HG03565 (cell line): ENCODE results near the gene EIF4G1.

ENCODE experiments used
- ATAC-seq: cut with Tn5 transposase; IDR thresholded peaks from one replicate; pipeline ENCODE4 v1.9.1; 2021; ENCODE audit warnings: mild to moderate bottlenecking, moderate library complexity; ENCODE audit not compliant: unreplicated experiment

Gene EIF4G1

DNA sequence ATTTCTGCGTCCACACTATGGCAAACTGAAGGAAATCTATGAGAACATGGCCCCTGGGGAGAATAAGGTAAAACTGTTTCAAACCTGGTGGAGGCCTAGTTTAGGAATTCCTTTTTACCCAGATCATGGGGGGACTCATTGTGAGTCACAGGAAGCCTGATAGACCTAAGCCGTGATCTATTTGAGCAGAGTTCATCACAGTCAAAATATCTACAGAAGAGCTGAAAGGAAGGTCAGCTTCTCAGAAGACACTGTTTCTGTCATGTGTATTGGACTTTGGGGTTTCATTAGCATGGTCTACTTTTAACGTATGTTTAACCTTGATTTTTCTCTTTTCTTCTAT lies 14.1 kb upstream of the EIF4G1 start:
- ATAC-seq = no peak

DNA sequence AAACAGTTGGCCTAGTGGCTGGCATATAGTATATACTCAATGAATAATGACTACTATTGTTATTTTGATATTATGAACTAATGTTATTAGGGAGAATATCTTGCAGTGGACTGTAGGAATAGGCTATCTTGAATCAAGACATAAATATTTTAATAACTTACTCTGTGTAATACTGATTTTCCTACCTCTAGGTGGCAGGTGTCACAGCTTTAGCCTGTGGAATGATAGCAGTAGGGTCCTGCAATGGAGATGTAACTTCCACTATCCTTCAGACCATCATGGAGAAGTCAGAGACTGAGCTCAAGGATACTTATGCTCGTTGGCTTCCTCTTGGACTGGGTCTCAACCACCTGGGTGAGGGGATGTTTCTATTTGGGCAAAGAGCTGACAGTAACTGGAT lies 8.8 kb upstream of the EIF4G1 start:
- ATAC-seq = no peak

DNA sequence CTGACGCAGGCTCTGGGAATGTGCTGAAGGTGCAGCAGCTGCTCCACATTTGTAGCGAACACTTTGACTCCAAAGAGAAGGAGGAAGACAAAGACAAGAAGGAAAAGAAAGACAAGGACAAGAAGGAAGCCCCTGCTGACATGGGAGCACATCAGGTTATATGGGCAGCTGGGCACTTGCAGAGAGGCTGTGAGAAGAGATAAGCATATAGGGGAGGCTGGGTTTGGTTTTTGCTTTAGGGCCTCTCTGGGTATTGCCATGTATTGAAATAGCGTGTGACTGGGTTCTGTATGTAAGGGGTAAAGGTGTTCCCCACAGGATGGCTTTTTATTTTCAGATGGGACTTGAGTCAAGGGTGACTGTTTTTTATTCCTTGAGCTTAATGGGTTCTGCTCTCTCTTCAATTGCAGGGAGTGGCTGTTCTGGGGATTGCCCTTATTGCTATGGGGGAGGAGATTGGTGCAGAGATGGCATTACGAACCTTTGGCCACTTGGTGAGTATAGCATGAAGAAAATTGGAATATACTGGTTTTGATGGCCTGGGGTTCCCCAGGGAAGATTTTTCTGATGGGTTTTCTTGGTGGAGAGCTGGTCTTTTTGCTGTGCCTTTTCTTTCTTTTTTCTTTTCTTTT lies 7.9 kb upstream of the EIF4G1 start:
- no peak for ATAC-seq

DNA sequence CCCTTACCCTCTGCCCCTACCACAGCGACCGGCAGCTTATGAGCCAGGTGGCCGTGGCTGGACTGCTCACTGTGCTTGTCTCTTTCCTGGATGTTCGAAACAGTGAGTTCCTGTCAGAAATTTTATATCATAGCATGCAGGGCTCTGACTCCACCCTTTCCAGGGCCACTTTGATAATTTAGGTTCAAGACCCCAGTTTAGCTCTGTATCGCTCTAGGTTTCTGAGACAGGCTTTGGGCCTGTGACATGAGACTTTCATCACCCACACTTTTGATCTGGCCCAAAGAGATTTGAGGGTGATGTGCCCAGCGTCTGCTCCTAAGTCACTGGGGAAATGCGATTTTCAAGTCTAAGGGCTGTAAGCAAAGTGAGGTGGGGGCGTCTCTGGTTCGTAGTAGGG lies 6.5 kb upstream of the EIF4G1 start:
- no peak for ATAC-seq

DNA sequence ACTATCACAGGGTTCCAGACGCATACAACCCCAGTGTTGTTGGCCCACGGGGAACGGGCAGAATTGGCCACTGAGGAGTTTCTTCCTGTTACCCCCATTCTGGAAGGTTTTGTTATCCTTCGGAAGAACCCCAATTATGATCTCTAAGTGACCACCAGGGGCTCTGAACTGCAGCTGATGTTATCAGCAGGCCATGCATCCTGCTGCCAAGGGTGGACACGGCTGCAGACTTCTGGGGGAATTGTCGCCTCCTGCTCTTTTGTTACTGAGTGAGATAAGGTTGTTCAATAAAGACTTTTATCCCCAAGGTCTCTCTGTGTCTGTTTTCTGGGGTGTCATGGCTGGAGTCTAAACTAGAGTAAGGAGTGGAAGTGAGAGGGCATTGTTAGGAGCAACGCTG lies 5.7 kb upstream of the EIF4G1 start:
- no peak for ATAC-seq

DNA sequence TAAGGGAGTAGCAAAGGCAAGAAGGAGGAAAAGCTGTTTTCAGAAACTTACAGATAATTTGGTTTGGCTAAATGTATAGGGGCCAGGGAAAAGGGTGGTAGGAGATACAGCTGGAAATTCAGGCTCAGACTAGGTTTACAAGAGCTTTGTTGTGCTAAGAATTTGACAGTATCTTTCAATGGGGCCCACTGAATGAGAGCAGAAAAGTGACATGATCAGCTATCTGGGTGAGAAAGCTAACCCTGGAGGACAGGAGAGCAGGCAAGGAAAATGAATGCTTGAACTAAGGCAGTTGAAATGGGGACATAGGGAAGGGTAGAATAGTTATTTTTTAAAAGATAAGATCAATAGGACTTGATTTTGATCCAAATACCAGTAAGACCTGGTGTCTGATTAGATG lies 2.8 kb upstream of the EIF4G1 start:
- no peak for ATAC-seq

DNA sequence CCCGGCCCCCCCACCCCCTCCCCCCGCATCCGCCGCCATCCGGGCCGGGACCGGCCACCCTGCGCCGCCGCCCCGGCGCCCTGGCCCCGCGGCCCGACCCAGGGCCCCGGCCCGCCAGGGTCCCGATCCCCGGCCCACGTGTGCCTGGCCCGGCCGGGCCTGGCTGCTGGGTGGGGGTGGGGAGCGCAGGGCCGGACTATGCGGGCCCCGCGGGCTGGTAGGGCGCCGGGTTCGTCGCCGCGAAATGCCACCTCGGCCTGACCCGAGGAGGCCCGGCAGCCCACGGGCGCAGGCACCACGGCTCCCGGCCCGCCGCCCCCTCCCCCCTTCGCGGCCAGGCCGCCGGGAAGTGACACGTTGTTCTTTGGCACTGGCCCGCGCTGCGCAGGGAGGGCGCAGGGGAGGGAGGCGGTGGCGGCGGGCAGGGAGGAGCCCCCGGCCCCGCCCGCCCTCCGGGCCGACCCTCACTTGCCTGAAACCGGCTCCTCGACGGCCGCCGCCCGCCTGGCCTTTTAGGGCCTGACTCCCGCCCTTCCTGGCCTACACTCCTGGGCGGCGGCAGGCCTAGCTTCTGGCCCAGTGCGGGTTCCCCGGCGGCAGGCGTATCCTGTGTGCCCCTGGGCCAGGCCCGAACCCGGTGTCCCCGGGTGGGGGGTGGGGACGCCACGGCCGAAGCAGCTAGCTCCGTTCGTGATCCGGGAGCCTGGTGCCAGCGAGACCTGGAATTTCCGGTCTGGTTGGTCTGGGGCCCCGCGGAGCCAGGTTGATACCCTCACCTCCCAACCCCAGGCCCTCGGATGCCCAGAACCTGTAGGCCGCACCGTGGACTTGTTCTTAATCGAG lies 515 bp downstream of the EIF4G1 start:
- peak; percentile 29 for ATAC-seq

DNA sequence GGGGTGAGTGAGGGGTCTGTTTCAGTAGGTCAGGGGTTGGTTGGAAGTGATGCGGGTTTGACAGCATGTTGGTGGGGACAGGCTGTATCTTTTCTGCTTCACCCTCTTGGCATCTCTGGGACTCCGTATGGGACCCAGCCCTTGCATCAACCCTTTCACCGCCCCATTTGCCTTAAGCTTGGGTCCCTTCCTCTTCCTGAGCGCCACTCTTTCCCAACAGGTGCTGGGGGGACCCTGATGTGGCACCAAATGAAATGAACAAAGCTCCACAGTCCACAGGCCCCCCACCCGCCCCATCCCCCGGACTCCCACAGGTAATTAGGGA lies 1.1 kb downstream of the EIF4G1 start:
- no peak for ATAC-seq

DNA sequence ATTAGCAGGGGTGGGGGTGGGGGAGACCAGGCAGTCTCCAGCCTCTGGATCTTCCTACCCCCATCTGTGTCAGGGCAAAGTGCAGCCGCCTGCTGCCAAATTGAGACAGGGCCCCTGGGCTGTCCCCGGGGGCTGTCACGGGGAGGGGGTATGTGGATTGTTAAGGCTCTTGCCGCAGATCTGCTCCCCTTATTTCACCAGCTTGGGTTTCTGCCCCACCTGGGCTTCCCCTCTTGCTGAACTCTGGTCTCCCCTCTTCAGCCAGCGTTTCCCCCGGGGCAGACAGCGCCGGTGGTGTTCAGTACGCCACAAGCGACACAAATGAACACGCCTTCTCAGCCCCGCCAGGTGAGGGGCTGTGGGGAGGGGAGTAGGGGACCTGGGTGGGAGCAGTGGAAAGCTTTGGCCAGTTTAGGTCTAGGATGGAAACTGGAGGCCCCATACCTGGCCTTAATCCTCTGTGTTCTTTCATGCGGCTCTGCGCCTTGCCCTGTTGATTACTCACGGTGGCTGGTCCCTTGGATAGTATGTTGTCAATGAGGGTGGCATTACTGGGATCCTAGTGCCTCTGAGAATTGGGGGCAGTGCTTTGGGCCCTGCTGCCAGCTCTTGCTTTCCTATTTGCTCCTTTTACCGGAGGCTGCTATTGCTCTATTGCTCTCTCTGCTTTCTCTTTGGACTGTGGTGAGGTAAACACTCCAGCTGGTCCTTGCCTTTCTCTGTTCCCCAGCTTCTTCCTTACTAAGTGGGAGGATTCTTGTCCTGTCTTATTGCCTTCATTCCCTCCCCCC lies 1.7 kb downstream of the EIF4G1 start:
- ATAC-seq = no peak

DNA sequence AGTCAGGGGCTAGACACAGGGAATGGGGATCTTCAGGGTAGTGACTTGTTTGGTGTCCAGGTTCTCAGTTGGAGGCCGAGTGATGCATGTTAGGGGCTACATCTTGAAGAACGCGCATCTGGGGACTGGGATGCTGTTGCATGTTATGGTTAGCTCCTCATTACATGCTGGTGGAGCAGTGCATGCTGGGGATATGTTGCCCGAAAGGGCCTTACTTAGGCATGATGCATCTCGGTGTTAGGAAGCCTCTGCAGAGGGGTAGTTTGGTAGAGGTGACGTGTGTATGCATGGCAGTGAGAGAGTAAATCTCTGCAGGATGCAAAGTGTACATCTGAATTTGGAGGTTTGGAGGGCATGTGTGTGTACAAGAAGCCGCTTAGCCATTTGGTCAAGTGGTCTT lies 2.4 kb downstream of the EIF4G1 start:
- ATAC-seq = no peak

DNA sequence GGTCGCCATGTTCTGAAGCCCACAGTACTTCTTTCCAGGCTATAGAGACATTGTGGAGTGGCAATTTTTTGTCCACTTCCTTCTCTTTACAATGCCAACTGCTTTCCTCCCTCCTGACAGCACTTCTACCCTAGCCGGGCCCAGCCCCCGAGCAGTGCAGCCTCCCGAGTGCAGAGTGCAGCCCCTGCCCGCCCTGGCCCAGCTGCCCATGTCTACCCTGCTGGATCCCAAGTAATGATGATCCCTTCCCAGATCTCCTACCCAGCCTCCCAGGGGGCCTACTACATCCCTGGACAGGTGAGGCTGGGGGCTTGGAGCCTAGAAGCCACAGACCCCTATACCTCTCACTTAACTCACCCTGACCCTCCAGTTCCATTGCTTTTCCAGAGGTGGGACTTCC lies 2.8 kb downstream of the EIF4G1 start:
- ATAC-seq = no peak

DNA sequence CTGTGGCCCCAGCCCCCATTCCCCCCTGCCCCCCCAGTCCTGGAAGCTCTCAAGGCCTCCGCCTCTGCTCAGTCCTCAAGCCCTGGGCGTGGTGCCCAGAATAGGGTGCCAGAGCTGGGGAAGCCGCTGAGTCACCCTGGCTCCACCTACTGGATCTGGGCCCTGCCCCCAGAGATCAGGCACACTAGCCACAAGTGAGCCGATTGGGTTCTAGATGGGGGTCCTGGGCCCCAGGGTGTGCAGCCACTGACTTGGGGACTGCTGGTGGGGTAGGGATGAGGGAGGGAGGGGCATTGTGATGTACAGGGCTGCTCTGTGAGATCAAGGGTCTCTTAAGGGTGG lies 5.7 kb downstream of the EIF4G1 start:
- ATAC-seq = no peak

DNA sequence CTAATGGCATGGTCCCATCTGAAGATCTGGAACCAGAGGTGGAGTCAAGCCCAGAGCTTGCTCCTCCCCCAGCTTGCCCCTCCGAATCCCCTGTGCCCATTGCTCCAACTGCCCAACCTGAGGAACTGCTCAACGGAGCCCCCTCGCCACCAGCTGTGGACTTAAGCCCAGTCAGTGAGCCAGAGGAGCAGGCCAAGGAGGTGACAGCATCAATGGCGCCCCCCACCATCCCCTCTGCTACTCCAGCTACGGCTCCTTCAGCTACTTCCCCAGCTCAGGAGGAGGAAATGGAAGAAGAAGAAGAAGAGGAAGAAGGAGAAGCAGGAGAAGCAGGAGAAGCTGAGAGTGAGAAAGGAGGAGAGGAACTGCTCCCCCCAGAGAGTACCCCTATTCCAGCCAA lies 7.3 kb downstream of the EIF4G1 start:
- ATAC-seq = no peak

DNA sequence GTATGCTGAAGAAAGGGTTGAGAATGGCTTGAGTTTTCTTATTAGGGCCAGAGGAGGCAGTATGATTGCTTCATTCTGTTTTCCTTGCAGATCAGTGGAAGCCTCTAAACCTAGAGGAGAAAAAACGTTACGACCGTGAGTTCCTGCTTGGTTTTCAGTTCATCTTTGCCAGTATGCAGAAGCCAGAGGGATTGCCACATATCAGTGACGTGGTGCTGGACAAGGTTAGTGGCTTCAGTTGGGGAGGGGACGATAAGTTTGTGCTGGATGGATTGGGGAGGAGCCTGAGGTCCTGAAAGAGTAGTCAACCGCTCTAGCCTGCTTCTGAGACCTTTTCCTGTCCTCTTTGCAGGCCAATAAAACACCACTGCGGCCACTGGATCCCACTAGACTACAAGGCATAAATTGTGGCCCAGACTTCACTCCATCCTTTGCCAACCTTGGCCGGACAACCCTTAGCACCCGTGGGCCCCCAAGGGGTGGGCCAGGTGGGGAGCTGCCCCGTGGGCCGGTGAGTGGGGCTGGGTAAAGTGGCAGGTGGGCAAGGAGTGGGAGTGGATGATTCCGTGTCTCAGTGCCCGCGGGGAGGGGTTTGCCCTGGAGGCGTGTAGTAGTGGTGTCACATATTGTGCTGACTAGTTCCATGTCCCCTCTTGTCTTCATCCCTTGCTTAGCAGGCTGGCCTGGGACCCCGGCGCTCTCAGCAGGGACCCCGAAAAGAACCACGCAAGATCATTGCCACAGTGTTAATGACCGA lies 8.5 kb downstream of the EIF4G1 start:
- no peak for ATAC-seq

DNA sequence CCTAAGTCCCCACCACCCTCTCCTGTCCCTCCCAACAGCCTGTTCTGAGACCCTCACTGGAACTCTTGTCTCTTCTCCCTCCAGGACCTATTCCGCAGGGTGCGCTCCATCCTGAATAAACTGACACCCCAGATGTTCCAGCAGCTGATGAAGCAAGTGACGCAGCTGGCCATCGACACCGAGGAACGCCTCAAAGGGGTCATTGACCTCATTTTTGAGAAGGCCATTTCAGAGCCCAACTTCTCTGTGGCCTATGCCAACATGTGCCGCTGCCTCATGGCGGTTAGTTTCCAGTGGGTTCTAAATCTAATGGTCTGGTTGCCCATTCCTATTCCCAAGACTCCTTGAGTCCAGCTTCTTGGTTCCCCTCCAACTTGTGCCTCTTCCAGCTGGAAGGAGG lies 9.3 kb downstream of the EIF4G1 start:
- no peak for ATAC-seq

DNA sequence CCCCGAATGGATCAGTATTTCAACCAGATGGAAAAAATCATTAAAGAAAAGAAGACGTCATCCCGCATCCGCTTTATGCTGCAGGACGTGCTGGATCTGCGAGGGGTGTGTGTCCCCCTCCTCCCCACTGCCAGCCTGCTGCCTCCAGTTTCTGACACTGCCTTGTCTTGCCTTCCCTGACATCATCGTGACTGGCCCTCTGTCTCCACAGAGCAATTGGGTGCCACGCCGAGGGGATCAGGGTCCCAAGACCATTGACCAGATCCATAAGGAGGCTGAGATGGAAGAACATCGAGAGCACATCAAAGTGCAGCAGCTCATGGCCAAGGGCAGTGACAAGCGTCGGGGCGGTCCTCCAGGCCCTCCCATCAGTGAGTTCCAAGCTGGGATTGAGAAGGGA lies 10.9 kb downstream of the EIF4G1 start:
- no peak for ATAC-seq

DNA sequence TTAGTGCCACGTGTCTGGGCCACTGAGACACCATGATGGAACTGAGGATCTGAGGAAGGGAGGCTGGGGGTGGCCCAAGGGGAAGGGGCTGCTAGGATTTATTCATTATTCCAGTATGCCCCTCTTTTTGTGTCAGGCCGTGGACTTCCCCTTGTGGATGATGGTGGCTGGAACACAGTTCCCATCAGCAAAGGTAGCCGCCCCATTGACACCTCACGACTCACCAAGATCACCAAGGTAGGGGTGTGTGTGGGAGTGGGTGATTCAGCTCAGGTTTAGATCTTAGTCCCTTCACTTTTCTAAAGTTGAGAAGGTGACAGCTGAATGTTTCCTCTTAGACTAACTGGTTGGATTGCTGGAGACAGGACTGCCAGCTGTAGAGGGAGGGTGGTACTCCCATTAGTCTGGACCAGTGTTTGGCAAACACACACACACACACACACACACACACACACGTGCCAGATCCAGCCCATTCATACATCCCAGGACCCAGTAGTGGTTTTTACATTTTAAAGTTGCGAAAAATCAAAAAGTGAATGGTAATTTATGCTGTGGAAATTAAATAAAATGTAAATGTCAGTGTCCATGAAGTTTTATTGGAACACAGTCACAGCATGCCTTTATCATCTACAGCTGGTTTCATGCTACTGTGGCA lies 11.4 kb downstream of the EIF4G1 start:
- no peak for ATAC-seq

DNA sequence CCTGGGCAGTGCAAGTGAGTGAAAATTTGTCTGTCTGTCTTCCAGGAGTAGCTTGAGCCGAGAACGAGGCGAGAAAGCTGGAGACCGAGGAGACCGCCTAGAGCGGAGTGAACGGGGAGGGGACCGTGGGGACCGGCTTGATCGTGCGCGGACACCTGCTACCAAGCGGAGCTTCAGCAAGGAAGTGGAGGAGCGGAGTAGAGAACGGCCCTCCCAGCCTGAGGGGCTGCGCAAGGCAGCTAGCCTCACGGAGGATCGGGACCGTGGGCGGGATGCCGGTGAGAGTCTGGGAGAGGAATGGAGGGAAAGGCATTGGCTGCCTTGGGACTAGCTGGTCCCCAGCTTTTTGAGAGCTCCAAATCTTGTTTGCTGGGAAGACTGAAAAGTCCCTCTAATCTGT lies 12.8 kb downstream of the EIF4G1 start:
- ATAC-seq = no peak

DNA sequence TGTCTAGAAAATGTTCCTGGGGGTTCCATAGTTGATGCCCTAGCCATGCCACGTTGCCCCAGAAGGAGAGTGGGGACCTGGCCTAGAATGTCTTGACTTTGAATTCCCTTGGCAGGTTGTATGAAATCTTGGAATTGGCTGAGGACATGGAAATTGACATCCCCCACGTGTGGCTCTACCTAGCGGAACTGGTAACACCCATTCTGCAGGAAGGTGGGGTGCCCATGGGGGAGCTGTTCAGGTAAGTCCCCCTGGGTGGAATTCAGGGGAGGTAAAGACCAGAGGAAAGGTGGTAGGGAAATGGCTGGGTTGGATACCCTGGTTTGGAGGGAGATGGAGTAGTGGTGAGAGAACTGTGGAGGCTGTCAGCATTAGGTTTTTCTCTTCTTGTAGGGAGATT lies 14.1 kb downstream of the EIF4G1 start:
- no peak for ATAC-seq

DNA sequence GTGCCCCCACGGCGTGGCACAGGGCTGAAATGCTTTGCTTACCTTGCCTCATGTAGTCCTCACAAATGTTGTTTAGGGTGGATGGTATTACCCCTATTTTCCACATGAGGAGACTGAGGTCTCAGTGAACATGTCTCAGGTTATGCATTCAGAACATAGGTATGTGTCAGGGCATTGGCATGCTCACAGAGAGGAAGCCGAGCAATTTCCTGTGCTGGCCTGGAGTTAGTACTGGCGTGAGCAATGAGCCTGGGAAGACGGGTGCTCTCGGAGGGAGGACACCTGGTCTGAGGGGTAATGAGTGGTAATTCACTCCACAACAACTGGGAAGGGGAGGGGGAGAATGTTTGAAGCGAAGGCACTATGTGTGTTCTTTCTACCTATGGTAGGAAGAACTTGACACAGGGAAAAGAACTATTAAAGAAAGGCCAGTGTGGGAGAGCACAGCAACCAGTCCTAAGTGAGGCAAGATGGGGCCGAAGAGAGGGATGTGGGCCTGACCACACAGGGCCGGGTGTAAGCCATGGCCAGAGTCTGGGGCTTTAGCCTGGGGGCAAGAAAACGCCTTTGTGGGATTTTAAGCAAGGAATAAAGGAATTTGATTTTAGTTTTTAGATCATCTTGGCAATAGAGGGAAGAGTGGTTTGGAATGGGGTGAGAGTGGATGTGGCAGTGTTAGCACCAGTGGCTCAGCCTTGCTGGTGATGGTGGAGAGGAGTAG lies 18.1 kb downstream of the EIF4G1 start:
- no peak for ATAC-seq
